ENCODE data around the gene DNAH9. TPM values are rescaled to one million over a fixed set of nuclear protein-coding genes. Genes with fewer than 3 reads are reported as not detected.

The DNAH9 gene
- total RNA-seq, 1 donor from 2014 or later, result not detected

GRCh38 chr17:11712456-11712855, 114.2 kb downstream of the DNAH9 start:
- intact Hi-C loops (cut with DNase I), result no loop called here

GRCh38 chr17:11719203-11719602, 120.9 kb downstream of the DNAH9 start:
- intact Hi-C loops (cut with DNase I), result no loop called here
- H3K27ac ChIP-seq, result no peak overlapping the region
- no peaks in the 10 kb centered on the region for H3K4me1 ChIP-seq
- H3K9me3 ChIP-seq, result no peaks in the 10 kb centered on the region
- no peaks in the 10 kb centered on the region for H3K36me3 ChIP-seq
- no peaks in the 10 kb centered on the region for H3K27me3 ChIP-seq
- DNase-seq (ENCODE audit: low spot score in 2 of 2), result no peak
- no peak overlapping the region for H3K4me3 ChIP-seq
- no peak for TF ChIP-seq CTCF (IDR thresholded peaks at IDR 0.05)

More at GRCh38 chr17:11712456-11712855, 114.2 kb downstream of the DNAH9 start:
- Histone ChIP-seq H3K36me3 (no peaks in the 10 kb centered on the region), H3K4me1 (no peaks in the 10 kb centered on the region), H3K27me3 (no peaks in the 10 kb centered on the region), H3K9me3 (no peaks in the 10 kb centered on the region), H3K4me3 (no peak overlapping the region), H3K27ac (no peak overlapping the region)
- TF ChIP-seq CTCF (IDR thresholded peaks at IDR 0.05), result no peak
- no peak for DNase-seq (ENCODE audit: low spot score in 2 of 2)

GRCh38 chr17:11719856-11720255, 121.6 kb downstream of the DNAH9 start:
- no peak for DNase-seq (ENCODE audit: low spot score in 2 of 2)
- no peaks in the 10 kb centered on the region for H3K36me3 ChIP-seq
- H3K4me1 ChIP-seq, result no peaks in the 10 kb centered on the region
- no peaks in the 10 kb centered on the region for H3K27me3 ChIP-seq
- TF ChIP-seq CTCF (IDR thresholded peaks at IDR 0.05), result no peak
- H3K4me3 ChIP-seq, result no peak overlapping the region
- H3K27ac ChIP-seq, result no peak overlapping the region
- intact Hi-C loops (cut with DNase I), result no loop called here
- H3K9me3 ChIP-seq, result no peaks in the 10 kb centered on the region

- no peak for TF ChIP-seq CTCF (IDR thresholded peaks at IDR 0.05)
- no peak overlapping the region for H3K4me3 ChIP-seq
- no peaks in the 10 kb centered on the region for H3K27me3 ChIP-seq
- intact Hi-C loops (cut with DNase I), result no loop called here
- H3K9me3 ChIP-seq, result no peaks in the 10 kb centered on the region
- no peaks in the 10 kb centered on the region for H3K4me1 ChIP-seq
- no peaks in the 10 kb centered on the region for H3K36me3 ChIP-seq
- H3K27ac ChIP-seq, result no peak overlapping the region
- DNase-seq (ENCODE audit: low spot score in 2 of 2), result no peak
Measured at GRCh38 chr17:11720816-11721215, 122.5 kb downstream of the DNAH9 start.

- DNase-seq (ENCODE audit: low spot score in 2 of 2), result no peak
- no peaks in the 10 kb centered on the region for H3K36me3 ChIP-seq
- H3K4me3 ChIP-seq, result no peak overlapping the region
- no peaks in the 10 kb centered on the region for H3K9me3 ChIP-seq
- H3K27me3 ChIP-seq, result no peaks in the 10 kb centered on the region
- TF ChIP-seq CTCF (IDR thresholded peaks at IDR 0.05), result no peak
- H3K27ac ChIP-seq, result no peak overlapping the region
- intact Hi-C loops (cut with DNase I), result no loop called here
- no peaks in the 10 kb centered on the region for H3K4me1 ChIP-seq
Measured at GRCh38 chr17:11730747-11731146, 132.5 kb downstream of the DNAH9 start.

Measured in ascending aorta (tissue), 2 donors.